DND-41 (cell line): ENCODE results near the gene NOSTRIN.

Source experiments
- ATAC-seq: fragments of 200-7000 bp; cut with Tn5 transposase; 3 replicates; pipeline ENCODE4 v1.9.1; 2021; ENCODE audit warnings: low read depth; ENCODE audit not compliant: insufficient read depth
- DNase-seq: peaks from one replicate; pipeline ENCODE4 v3.0.0-alpha.2; 2020
- H2AFZ ChIP-seq: 2 replicates; pipeline ENCODE4 v1.6.0; 2012; ENCODE audit warnings: low read depth, low read length
- H3K27ac ChIP-seq: 2 replicates; pipeline ENCODE4 v1.5.1; 2012; ENCODE audit warnings: low read length, inconsistent platforms
- H3K27me3 ChIP-seq: fragments of 200-600 bp; sonication (generic); 2 replicates; pipeline ENCODE4 v1.6.0; 2012; ENCODE audit warnings: low read length, mild to moderate bottlenecking, inconsistent platforms; ENCODE audit not compliant: insufficient read depth, poor library complexity
- H3K36me3 ChIP-seq: 2 replicates; pipeline ENCODE4 v1.5.1; 2012; ENCODE audit warnings: low read length, inconsistent platforms; ENCODE audit not compliant: insufficient read depth
- H3K4me1 ChIP-seq: 2 replicates; pipeline ENCODE4 v1.5.1; 2012; ENCODE audit warnings: mild to moderate bottlenecking, low read length; ENCODE audit not compliant: insufficient read depth
- H3K4me2 ChIP-seq: 2 replicates; pipeline ENCODE4 v1.6.0; 2012; ENCODE audit warnings: mild to moderate bottlenecking, moderate library complexity, low read length, inconsistent platforms; ENCODE audit not compliant: insufficient read depth
- H3K4me3 ChIP-seq, 2 experiments: fragments of 200-600 bp in 1 of 2; shearing (Covaris generic) in 1 of 2; 2 replicates each; pipeline ENCODE4 v1.5.1; 2012 to 2016; ENCODE audit warnings: inconsistent platforms in 2 of 2, low read length in 2 of 2, mild to moderate bottlenecking in 2 of 2, low read depth in 1 of 2, moderate library complexity in 1 of 2
- H3K79me2 ChIP-seq: 2 replicates; pipeline ENCODE4 v1.6.0; 2012; ENCODE audit warnings: low read length, inconsistent platforms; ENCODE audit not compliant: insufficient read depth
- H3K9ac ChIP-seq: 2 replicates; pipeline ENCODE4 v1.6.0; 2012; ENCODE audit warnings: low read depth, mild to moderate bottlenecking, inconsistent platforms, low read length, moderate library complexity
- H3K9me3 ChIP-seq: 2 replicates; pipeline ENCODE4 v1.5.1; 2012; ENCODE audit warnings: low read length, moderate library complexity, mild to moderate bottlenecking, inconsistent platforms; ENCODE audit not compliant: insufficient read depth, severe bottlenecking
- H4K20me1 ChIP-seq: 2 replicates; pipeline ENCODE4 v1.6.0; 2012; ENCODE audit warnings: low read length; ENCODE audit not compliant: insufficient read depth
- EZH2 ChIP-seq: IDR thresholded peaks from 3 replicates; pipeline ENCODE4 v1.6.1; 2012; ENCODE audit warnings: borderline replicate concordance, low read depth, mild to moderate bottlenecking, moderate library complexity, low read length, inconsistent platforms; ENCODE audit not compliant: severe bottlenecking
- TF ChIP-seq, protein P1 (sequence below): IDR thresholded peaks from 2 replicates; pipeline ENCODE4 v1.5.1; 2012; ENCODE audit warnings: borderline replicate concordance, low read length, moderate library complexity, mild to moderate bottlenecking; ENCODE audit not compliant: poor library complexity, severe bottlenecking; ENCODE audit errors: extremely low read depth

The NOSTRIN gene

DNA sequence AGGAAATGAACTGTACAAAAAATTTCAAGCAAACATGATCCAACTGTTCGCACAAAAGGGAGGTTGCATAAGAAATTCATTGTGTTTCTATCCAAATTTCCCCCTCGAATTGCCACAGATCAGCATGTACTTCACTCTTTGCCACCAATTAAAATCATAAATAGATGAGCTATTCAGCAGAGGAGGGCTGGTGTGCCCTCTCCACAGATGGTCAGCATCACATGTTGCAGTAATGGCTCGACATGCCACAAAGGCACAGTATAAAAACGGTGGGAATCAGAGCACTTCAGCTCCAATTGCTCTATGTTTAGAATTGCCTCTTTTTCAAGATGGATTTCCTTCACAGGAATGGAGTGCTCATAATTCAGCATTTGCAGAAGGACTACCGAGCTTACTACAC lies 98.6 kb downstream of the NOSTRIN start, which contains the start of gene G6PC2:
Gene G6PC2 (plus strand): TSS at position 289 of the 400 bp plus-strand sequence. CDS start 41 bp downstream, at position 330.
- TF ChIP-seq, protein P1, sequence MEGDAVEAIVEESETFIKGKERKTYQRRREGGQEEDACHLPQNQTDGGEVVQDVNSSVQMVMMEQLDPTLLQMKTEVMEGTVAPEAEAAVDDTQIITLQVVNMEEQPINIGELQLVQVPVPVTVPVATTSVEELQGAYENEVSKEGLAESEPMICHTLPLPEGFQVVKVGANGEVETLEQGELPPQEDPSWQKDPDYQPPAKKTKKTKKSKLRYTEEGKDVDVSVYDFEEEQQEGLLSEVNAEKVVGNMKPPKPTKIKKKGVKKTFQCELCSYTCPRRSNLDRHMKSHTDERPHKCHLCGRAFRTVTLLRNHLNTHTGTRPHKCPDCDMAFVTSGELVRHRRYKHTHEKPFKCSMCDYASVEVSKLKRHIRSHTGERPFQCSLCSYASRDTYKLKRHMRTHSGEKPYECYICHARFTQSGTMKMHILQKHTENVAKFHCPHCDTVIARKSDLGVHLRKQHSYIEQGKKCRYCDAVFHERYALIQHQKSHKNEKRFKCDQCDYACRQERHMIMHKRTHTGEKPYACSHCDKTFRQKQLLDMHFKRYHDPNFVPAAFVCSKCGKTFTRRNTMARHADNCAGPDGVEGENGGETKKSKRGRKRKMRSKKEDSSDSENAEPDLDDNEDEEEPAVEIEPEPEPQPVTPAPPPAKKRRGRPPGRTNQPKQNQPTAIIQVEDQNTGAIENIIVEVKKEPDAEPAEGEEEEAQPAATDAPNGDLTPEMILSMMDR = no peak
- no peak for TF ChIP-seq EZH2
- Histone ChIP-seq H4K20me1 (no peaks in the 10 kb centered on the region), H3K4me3 (no peak within 1 kb of the TSS), H3K27ac (no peak within 1 kb of the TSS), H3K4me1 (no peaks in the 10 kb centered on the region), H2AFZ (no peak within 1 kb of the TSS), H3K79me2 (no peaks in the 10 kb centered on the region), H3K9ac (no peak within 1 kb of the TSS), H3K27me3 (peaks cover 3% of the 10 kb centered on the region), H3K9me3 (no peaks in the 10 kb centered on the region), H3K36me3 (no peaks in the 10 kb centered on the region), H3K4me2 (no peak within 1 kb of the TSS)
- no peak for DNase-seq
- no peak for ATAC-seq

DNA sequence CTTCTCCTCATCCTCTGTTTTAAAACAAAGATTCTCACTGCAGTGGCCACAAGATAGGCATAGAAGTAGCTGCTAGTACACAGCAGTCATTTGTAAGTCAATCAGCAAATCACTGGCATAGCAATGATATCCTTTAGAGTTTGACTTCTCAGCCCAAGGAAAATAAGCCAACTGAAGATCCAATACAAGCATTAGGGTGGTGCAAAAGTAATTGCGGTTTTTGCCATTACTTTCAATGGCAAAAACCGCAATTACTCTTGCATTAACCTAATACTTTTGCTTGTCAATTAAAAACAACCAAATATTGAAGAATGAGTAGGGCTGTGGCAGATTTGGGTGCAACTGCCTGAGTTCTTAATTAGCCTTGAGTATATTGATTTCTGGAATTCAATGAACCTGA lies 101.5 kb downstream of the NOSTRIN start:
- DNase-seq (no peak), ATAC-seq (no peak)
- no peaks in the 10 kb centered on the region for H3K4me1 ChIP-seq
- H2AFZ ChIP-seq = no peak overlapping the region
- no peak overlapping the region for H3K9ac ChIP-seq
- no peak overlapping the region for H3K27ac ChIP-seq
- no peaks in the 10 kb centered on the region for H3K9me3 ChIP-seq
- H3K36me3 ChIP-seq = no peaks in the 10 kb centered on the region
- no peaks in the 10 kb centered on the region for H4K20me1 ChIP-seq
- peaks cover 3% of the 10 kb centered on the region for H3K27me3 ChIP-seq
- TF ChIP-seq EZH2 = no peak
- TF ChIP-seq, protein P1 = no peak
- no peak overlapping the region for H3K4me2 ChIP-seq
- no peaks in the 10 kb centered on the region for H3K79me2 ChIP-seq
- no peak overlapping the region for H3K4me3 ChIP-seq

DNA sequence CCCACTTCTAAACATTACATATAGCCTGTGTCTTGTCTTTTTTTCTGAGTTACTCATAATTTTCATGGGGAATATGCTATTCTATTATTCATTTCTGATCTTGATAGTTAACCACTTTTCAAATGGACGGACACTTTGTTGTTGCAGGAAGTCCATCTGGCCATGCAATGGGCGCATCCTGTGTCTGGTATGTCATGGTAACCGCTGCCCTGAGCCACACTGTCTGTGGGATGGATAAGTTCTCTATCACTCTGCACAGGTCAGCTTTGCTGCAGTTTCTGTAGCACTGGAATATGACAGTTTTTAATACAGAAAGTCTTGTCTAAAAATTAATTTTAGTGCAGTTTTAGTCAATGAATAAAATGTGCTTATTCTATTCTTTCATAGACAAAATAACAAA lies 101.9 kb downstream of the NOSTRIN start:
- Histone ChIP-seq H3K9me3 (no peaks in the 10 kb centered on the region), H3K27me3 (peaks cover 3% of the 10 kb centered on the region), H3K79me2 (no peaks in the 10 kb centered on the region), H2AFZ (no peak overlapping the region), H3K4me3 (no peak overlapping the region), H3K36me3 (no peaks in the 10 kb centered on the region), H3K27ac (no peak overlapping the region), H3K4me1 (no peaks in the 10 kb centered on the region), H3K9ac (no peak overlapping the region), H4K20me1 (no peaks in the 10 kb centered on the region), H3K4me2 (no peak overlapping the region)
- ATAC-seq = no peak
- TF ChIP-seq EZH2 = no peak
- TF ChIP-seq, protein P1 = no peak
- DNase-seq = no peak
